Hypothalamus (tissue), 51 donors: ENCODE results near the gene OR6K6.

Experiments used
- DNase-seq, 51 donors: peaks; one replicate each; lab custom pipeline; 2025; lab: John Stamatoyannopoulos, UW

The OR6K6 gene, protein sequence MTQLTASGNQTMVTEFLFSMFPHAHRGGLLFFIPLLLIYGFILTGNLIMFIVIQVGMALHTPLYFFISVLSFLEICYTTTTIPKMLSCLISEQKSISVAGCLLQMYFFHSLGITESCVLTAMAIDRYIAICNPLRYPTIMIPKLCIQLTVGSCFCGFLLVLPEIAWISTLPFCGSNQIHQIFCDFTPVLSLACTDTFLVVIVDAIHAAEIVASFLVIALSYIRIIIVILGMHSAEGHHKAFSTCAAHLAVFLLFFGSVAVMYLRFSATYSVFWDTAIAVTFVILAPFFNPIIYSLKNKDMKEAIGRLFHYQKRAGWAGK

DNA sequence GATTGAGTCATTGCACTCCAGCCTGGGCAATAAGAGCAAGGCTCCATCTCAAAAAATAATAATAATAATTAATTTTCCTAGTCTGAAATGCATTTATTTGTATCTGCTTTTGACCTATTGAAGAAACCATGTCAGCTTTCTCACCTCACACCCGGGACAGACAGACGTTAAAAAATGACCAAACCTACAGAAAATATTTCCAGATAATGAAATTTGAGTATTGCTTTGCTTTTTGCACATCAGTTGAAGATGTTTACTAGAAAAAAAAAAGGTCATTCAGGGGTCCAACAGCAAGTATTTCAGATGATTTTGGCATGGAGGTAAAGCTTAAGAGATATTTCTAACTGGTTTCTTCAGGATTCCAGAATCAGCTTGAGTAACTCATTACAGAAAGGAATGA, at the start of gene OR6K6:
Gene OR6K6 (plus strand): TSS at position 301 of the 400 bp plus-strand sequence. CDS start 168 bp downstream, outside the sequence.
- DNase-seq = no peak

DNA sequence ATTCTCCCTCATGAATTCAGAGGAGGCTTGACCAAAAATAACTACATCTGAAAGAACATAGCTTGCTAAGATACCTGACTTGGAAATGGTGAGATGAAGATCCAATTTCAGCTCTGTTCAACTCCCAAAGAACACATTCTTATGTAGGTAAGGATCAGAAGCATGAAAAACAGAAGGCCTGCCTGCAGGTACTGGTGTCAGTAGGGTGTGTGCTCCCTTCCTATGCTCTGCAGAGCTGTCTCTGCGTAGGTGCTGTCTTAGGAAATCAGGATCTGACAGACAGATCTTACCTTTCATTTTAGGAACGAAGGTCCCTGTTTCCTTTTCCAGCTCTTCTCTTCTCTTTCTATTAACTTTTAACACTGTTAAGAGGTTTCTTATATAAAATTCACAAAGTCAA, 48.4 kb upstream of the OR6K6 start:
- DNase-seq = peak in 1 of 51 donors; percentile 1

DNA sequence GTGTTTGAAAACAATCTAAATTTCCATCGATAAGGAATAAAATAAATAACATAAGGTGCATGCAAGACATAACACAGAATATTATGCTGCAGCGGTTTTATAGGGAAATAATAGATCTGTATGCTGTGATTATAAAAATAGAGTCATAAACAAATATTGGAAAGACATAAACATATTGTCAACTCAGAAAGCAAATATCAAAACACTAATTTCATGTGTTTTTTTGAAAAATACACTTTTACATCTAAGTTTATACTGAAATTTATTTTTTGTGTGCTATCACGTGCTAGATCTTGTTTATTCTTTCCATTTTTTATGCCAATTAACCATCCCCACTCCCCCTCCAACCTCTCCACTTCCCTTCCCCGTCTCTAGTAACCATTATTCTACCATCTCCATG, 43.4 kb upstream of the OR6K6 start:
- no peak for DNase-seq

DNA sequence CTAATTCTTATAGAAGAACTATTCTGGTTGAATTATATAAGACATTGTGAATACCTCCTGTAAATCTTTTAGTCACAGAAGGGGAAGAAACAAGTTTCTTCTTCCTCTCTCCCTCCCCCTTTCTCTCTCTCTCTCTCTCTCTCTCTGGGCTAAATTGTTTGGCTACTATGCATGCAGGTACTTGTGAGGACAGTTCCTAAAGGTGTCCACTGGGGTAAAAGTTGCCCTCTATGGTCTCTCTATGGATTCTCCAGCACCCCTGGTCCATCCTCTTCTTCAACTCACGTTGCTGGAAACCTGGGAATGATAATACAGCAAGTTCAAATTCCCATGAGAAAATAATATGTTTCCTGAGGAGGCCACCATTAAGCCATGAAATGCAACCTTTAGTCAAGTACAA, 39.8 kb upstream of the OR6K6 start:
- DNase-seq = no peak

DNA sequence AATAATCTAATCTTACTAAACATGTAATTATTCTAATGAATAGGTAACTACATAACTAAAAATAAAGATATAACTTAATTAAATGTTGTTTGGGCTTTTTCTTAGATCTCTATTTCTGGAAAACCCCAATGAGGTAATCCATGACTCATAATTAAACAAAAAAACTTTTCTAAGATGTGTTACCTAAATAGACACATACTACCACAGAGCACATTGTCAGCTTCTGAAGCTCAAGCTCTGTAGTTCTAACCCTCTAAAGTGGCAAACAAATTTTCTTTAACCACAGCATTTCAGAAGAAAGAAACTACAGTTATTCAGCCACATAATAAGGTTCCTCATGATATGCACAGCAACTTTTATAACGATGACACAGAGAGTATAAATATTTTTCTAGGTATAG, 38.2 kb upstream of the OR6K6 start:
- DNase-seq = no peak

DNA sequence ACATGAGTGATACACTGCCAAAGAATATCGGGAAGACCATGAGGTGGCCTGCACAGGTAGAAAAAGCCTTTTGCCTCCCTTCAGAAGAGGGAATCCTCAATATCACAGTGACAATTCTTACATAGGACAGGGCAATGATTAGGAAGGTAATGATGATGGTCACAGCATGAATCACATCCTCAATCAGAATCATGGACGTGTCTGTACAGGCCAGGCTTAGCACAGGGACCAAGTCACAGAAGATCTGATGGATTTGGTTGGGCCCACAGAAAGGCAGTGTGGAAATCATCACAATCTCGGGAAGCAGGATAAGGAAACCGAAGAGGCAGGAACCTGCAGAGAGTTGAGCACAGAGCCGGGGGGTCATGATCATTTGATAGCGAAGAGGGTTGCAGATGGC, 37.2 kb upstream of the OR6K6 start:
- no peak for DNase-seq

DNA sequence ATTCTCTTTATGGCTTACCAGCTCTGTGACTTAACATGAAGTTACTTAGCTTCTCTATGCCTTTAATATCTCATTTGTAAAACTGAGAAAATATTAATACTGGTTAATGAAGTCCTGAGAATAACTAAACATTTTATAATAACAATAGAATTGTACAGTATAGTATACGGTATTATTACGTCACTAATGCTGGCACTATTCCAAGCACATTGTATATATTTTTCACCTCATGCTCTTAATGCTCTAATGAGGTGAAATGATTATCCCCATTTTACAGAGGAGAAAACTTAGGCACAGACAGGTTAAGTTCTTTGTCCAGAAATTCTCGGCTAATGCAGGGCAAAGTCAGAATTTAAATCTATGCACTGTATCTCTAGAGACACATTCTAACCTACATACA, 34.9 kb upstream of the OR6K6 start:
- DNase-seq = no peak

DNA sequence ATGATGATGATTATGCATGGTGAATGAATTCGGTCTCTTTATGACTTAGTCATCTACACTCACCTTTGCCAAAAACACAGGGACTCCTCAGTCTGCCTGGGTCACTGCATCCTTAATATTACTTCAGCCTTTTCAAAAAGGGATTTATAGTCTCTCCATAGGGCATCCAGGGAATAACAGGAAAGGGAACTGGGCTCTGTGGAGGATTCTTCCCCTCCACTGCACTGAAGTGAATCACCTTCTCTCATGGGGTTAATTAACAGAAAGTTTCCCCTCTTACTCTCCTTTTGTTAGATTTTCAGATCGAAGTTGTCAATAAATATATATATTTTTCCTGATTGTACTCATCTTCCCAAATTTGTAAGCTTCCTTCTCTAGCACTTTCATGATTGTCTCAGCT, 33.9 kb upstream of the OR6K6 start, which contains the start of gene OR6K3:
Gene OR6K3 (minus strand): TSS at position 101 of the 400 bp plus-strand sequence. CDS start 2,605 bp downstream, outside the sequence.
- no peak for DNase-seq

DNA sequence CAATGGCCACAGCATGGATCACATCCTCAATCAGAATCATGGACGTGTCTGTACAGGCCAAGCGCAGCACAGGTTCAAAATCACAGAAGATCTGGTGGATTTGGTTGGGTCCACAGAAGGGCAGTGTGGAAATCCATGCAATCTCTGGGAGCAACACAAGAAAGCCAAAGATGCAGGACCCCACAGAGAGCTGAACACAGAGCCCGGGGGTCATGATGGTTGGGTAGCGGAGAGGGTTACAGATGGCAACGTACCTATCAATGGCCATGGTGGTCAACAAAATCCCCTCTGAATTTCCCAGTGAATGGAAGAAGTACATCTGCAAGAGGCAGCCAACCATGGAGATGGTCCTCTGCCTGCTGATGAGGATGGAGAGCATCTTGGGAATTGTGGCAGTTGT, 30.1 kb upstream of the OR6K6 start:
- DNase-seq = no peak

DNA sequence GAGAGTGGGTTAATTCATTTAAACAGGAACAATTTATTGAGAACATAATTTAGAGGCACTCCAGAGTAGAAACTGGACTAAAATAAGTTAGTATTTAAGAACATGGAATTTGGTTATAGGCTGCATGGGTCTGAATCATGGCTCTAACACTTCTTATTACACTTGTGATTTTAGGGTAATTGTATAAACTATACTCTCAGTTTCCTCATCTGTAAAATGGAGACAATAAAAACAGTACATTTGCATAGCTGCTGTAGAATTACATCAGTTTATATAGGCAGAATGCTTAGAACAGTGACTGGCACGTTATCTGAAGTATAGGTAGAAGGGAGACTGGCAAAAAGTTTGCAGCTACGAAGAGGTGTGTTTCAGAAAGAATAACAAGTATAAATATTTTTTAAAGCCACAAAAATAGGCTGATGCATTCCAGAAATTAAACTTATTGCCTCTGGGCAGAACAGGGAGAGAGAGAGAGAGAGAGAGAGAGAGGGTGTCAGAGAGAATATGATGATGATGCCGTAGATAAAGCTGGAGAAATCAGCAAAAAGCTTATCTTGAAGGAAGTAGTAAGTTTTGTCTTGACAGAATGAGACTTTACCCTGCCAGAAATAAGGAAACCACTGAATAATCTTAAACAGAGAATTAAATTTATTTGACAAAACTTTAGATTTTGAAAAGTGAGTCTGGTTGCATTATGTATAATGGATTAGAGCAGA, 25.9 kb upstream of the OR6K6 start:
- DNase-seq = no peak

DNA sequence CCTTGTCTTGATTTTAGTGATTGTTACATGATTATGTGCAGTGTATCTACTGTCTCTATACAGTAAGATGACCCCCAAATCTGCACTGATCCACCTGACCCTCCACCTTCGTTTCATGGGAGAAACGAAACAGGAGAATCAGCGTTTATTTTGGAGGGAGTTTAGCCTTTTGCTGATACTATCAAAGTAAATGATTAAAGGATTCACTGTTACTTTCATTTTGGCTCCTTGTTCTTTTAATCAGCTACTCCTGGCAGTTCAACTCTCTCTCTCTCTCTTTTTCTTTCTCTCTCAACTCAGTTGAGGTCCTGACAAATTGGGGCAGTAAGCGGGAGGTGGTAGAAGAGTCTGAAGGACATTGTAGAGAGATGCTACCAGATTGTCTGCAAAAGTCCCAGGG, 24.1 kb upstream of the OR6K6 start:
- DNase-seq = no peak

DNA sequence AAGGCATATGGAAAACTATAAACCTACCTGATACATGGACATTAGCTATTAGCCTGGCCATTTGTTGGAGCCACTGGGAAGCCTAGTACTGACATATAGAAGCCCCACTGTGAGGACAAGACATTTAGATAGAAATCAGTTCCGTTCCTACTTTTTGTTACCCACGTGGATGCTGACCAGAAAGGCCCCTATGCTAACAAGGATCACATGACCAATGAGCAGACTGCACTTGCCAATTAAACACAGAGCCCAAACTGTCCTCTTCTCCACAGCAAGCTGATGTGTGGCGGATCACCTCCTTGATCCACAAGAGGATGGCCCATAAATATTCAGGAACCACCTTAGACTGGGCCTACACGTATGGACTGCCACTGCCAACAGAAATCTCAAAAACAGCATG, 22.8 kb upstream of the OR6K6 start:
- DNase-seq = no peak

DNA sequence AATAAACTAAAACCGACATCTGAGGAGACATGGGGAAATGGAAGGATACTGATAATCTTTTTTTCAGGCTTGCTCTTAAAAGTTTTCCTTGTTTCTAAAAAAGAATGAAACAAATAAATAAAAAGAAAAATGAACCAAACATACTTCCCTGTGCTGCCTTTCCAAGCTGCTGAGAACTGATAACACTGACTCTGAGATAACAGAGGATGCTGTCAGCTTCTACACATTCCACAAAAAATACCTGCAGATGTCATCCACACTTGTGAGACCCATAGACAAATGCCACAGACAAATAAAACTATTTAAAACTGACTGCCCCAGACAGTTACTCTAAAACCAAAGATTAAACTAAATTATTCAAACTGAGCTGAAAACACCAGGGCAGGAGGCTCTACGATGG, 22.0 kb upstream of the OR6K6 start:
- DNase-seq = no peak

DNA sequence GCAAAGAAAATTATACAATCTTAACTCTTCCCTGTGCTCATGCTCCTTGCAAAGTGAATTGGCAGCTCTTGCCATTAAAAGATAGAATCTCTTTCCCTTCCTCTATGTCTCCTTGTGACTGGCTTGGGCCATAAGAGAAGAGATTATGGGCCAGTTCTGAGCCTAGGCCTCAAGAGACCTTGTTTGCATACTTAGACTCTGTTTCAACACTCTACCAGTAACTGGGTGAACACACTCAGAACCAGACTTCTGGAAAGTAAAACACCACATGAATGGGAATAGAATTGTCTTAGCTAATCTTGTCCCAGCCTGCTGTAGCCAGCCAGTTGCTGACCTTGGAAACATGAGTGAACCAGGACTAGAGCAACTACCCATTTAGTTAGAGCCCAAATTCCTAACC, 18.7 kb upstream of the OR6K6 start:
- no peak for DNase-seq

DNA sequence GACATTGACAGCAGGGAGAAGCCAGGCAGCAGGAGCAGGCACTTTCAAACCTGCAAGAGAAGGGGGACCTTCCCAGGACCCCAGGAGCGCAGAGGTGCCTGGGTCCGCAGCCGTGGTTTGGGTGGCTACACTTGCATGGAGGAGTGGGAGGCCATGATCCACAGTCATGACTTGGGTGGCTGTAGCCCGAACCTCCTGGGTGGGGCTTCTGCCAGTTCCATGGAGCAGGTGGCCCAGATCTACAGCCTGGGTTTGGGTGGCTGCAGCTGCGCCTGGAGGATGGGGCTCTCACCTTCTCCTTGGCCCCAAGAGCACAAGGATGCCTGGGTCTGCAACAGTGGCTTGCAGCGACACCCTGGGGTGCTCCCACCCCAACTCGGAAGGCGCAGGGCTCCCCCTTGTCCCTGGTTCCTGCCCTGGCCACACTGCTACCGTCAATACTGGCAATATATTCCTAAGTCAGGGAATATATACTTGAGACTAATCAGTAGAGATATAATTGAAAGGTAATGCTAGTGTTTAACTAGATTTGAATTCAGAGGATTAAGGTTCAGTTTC, 2.3 kb upstream of the OR6K6 start:
- no peak for DNase-seq

DNA sequence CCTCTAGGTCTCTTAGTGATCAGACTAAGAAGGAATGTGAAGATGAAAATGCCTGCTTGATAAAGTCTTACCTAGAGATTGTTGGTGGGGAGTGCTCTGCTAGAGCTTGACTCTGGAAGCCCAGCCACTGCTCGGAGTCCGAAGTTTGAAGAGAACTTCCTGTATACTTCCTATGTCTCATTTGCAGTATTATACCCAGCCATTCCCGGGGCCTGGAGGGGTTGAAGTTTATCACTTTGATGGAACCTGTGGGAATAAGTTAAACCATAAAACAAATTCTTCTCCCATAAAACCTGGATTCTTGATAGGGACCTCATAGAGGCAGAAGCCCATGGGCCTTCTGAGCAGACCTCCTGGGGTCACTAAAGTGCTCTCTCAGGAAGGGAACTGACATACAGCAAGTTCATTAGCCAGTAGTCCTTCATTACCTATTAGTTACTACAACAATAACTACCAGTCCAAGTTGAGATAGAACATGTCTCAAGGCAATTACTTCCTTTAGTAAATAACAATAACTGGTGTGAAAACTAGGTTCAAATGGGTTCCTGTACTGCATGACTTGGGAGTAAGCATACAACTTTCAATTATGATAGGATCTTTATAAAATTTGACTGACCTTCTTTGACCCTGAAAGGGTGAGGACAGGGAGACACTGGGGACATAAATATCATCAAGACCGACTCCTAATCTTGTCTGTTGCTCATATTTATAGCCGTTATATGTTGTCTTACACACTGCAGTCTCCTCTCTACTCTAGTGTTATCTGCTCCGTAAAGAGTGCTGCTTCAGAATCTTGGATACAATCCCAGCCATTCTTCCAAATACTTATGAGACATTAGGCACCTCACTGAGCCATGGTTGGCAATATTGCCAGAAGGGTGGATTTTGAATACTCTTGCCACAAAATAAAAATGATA, 17.7 kb downstream of the OR6K6 start, which contains the start of gene OR6N1:
Gene OR6N1 (minus strand): TSS at position 246 of the 917 bp plus-strand sequence. CDS start 5,513 bp downstream, outside the sequence.
- DNase-seq = no peak

DNA sequence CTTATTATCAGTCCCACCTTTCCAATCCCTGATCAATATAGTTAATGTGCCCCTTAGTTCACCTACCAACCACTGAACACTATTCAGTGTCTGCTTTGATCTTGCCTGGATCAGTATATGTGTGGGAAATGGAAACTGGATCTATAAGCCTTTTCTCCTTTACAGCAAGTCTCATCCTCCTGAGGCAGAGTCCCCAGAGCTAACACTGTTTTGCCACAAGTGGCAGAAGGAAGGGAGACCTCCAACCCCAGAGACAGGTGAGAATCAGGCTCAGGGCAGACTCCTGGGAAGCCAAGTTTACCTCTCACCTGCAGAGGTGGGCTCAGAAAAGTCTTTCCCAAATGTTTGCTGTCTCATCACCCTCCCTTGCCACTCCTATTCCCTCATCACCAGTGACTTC, 26.6 kb downstream of the OR6K6 start, which contains the start of gene OR6N2:
Gene OR6N2 (minus strand): TSS at position 101 of the 400 bp plus-strand sequence. CDS start 3,569 bp downstream, outside the sequence.
- DNase-seq = no peak

DNA sequence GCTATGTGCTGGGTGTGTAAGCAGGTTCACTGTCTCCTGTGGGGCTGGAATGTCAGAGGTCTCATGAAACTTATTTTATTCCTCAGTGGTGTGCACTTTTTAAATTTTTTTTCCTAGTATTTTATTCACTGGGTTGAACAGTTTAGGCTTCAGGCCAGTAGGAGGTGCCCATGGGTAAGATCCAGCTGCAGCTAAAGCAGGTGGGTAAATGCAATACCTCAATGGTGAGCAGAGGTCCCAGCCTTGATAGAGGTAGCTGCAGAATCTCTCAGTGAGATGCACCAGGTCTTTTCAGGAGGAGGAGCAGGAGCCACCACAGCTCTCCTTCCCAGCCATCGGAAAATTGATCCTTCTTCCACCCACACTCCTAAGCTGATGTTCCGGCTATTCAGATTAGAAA, 39.1 kb downstream of the OR6K6 start:
- no peak for DNase-seq

DNA sequence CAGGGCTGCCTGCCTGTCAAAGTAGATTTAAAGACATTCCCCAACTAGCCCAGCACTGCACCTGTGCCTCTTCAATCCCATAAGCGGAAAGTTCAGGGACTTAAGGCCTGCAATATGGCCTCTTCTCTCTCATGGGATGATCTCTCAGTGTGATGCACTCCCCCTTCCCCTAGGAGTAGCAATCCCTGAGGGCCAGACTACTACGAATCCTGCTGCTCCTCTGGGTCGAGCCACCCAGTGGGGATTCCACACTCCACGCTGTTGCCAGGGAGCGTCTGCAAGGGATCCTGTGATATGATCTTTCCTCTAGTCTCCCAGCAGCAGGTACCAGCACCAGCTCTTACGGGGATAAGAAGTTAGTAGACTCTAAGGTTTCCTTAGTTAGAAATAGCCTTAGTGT, 39.7 kb downstream of the OR6K6 start:
- DNase-seq = no peak

DNA sequence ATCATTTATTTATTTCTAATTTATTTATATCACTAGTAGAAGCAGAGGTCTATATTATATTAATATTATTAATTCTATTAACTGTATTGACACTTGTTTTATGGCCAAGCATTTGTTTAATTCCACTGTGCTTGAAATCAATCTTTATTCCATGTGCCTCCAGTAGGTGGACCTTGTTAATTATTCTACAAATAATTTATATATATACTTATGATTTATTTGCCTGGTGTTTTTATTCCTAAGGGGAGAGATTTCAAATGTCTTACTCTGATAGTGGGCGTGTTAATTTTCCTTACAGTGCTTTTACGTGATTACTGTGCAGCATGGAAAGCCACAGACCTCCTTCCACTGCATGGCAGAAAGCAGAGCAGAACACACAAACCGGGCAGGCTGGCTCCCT, 44.0 kb downstream of the OR6K6 start:
- DNase-seq = no peak

DNA sequence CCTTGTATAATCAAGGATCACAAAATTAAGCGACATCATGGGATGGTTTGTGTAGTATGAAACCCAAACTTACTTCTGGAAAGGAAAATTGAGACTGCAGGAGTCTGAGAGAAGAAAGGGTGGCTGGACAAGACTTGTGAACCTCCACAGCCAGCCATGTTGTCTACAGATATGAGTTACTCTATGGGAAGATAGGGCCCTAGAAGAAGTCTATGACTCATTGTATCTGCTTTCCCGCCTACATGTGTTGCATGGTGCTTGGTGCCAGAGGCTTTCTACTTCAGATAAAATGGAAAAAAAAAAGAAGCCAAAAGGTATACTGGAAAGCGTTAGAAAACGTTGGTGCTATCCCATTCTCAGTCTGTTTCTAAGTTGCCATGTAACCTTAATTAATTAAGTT, 45.2 kb downstream of the OR6K6 start:
- DNase-seq = no peak
